Keratinocyte (primary cell): ENCODE results near the gene PIGP. TPM values are rescaled to one million over a fixed set of nuclear protein-coding genes. Genes with fewer than 3 reads are reported as not detected.

ENCODE experiments used
- DNase-seq: peaks from one replicate; pipeline ENCODE4 v3.0.0-alpha.2; 2011; ENCODE audit warnings: low read depth, missing footprints, low spot score
- FAIRE-seq: peaks from 2 replicates; lab custom pipeline; 2011; peaks lifted over from hg19 to GRCh38; lab: Jason Lieb, UNC
- H2AFZ ChIP-seq: 2 replicates; pipeline ENCODE4 v1.6.0; 2012; ENCODE audit warnings: low read length, control low read depth, inconsistent platforms; ENCODE audit not compliant: control insufficient read depth
- H3K27ac ChIP-seq: 2 replicates; pipeline ENCODE4 v1.5.1; 2011; ENCODE audit warnings: low read length; ENCODE audit not compliant: control insufficient read depth, insufficient read depth
- H3K27me3 ChIP-seq: 3 replicates; pipeline ENCODE4 v1.6.0; 2011; ENCODE audit warnings: low read length; ENCODE audit not compliant: control insufficient read depth, insufficient read depth; ENCODE audit errors: extremely low read depth
- H3K36me3 ChIP-seq, 2 experiments: 2 replicates in 1 of 2; 3 replicates in 1 of 2; pipeline ENCODE4 v1.5.1; 2011; ENCODE audit warnings: low read length in 2 of 2, mild to moderate bottlenecking in 1 of 2; ENCODE audit not compliant: control insufficient read depth in 2 of 2, insufficient read depth in 2 of 2; ENCODE audit errors: extremely low read depth in 1 of 2
- H3K4me1 ChIP-seq: 3 replicates; pipeline ENCODE4 v1.5.1; 2011; ENCODE audit warnings: low read length; ENCODE audit not compliant: control insufficient read depth, insufficient read depth; ENCODE audit errors: extremely low read depth
- H3K4me2 ChIP-seq: 3 replicates; pipeline ENCODE4 v1.6.0; 2011; ENCODE audit warnings: low read depth, low read length; ENCODE audit not compliant: control insufficient read depth, insufficient read depth; ENCODE audit errors: extremely low read depth
- H3K4me3 ChIP-seq, 3 experiments: fragments of 200-600 bp in 1 of 3; sonication (generic) in 1 of 3; 2 replicates in 2 of 3; 3 replicates in 1 of 3; pipeline ENCODE4 v1.5.1; 2011 to 2016; ENCODE audit warnings: low read length in 3 of 3, mild to moderate bottlenecking in 3 of 3, control low read depth in 2 of 3, inconsistent platforms in 1 of 3, low read depth in 1 of 3, mixed read lengths in 1 of 3, mixed run types in 1 of 3, moderate library complexity in 1 of 3; ENCODE audit not compliant: control insufficient read depth in 2 of 3, insufficient read depth in 2 of 3; ENCODE audit errors: extremely low read depth in 1 of 3
- H3K79me2 ChIP-seq: 2 replicates; pipeline ENCODE4 v1.6.0; 2012; ENCODE audit warnings: low read length; ENCODE audit not compliant: control insufficient read depth, insufficient read depth
- H3K9ac ChIP-seq: 3 replicates; pipeline ENCODE4 v1.6.0; 2011; ENCODE audit warnings: low read length; ENCODE audit not compliant: control insufficient read depth, insufficient read depth; ENCODE audit errors: extremely low read depth
- H3K9me1 ChIP-seq: 3 replicates; pipeline ENCODE4 v1.6.0; 2011; ENCODE audit warnings: low read length; ENCODE audit not compliant: control insufficient read depth, insufficient read depth; ENCODE audit errors: extremely low read depth
- H3K9me3 ChIP-seq: 2 replicates; pipeline ENCODE4 v1.5.1; 2012; ENCODE audit warnings: low read depth, low read length; ENCODE audit not compliant: control insufficient read depth
- H4K20me1 ChIP-seq: 3 replicates; pipeline ENCODE4 v1.6.0; 2011; ENCODE audit warnings: low read length; ENCODE audit not compliant: control insufficient read depth, insufficient read depth; ENCODE audit errors: extremely low read depth
- EZH2 ChIP-seq: IDR thresholded peaks from one replicate; pipeline ENCODE4 v1.6.1; 2012; ENCODE audit warnings: inconsistent platforms, mild to moderate bottlenecking, low read length, moderate library complexity
- dilution Hi-C: fragments of 300-500 bp; cut with MboI; formaldehyde crosslinking; loops from one replicate; pipeline ENCODE4 v1.7.0; 2020; ENCODE audit warnings: low sequenced_read_pairs; ENCODE audit not compliant: extremely low pct_ligation_motif_present
- polyA plus RNA-seq, 5 experiments: library from polyadenylated mRNA; depleted of rRNA in 3 of 5; stranded (reverse) in 3 of 5; stranded (forward) in 1 of 5; unstranded in 1 of 5; fragments of >200 nt; gene quantifications; 1 replicate in 1 of 5; 2 replicates in 3 of 5; 3 replicates in 1 of 5; pipeline versions ENCODE4 v1.2.1 to v1.2.3, GENCODE V29; 2011 to 2012; ENCODE audit warnings: missing spikeins in 2 of 5, low read depth in 1 of 5, low replicate concordance in 1 of 5
- small RNA-seq, 3 experiments: library from RNA; depleted of rRNA; stranded (forward); fragments of <200 nt; gene quantifications; one replicate each; pipeline ENCODE3, GENCODE V24; 2012; ENCODE audit warnings: low read depth in 3 of 3, low replicate concordance in 1 of 3; ENCODE audit not compliant: insufficient read length in 3 of 3
- TF ChIP-seq, protein P1 (sequence below), 3 experiments: IDR thresholded peaks in 1 of 3; conservative IDR thresholded peaks in 1 of 3; optimal IDR thresholded peaks in 1 of 3; 2 replicates in 2 of 3; 3 replicates in 1 of 3; pipeline versions ENCODE3 to v1.5.1; 2011; ENCODE audit warnings: low read length in 3 of 3, mild to moderate bottlenecking in 3 of 3, moderate library complexity in 2 of 3, control low read depth in 1 of 3, inconsistent platforms in 1 of 3; ENCODE audit not compliant: insufficient read depth in 2 of 3; ENCODE audit errors: extremely low read depth in 1 of 3

Gene PIGP
- polyA plus RNA-seq, 1 donor (not counting 4 experiments of a cell fraction or from before 2014, with no cell fraction given): 31.8 TPM

DNA sequence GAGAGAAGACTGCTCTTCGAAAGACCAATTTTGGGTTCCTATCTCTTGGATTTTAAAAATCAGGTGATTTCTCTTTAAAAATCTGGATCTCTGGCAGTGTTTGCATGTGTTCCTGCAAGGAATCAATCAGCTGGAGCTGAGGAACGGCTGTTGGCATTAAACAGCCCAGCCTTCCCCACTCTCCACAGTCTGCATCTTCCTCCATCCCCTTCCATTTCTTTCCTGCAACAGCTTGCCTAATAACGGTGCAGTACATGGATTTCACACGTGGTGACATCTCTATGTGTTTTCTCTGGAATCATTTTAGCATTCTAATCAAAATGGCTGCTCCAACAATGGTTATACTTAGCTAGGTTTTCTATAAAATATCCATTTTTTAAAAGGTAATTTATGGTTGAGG, 46.4 kb downstream of the PIGP start:
- Histone ChIP-seq H3K27ac (no peak overlapping the region), H3K9ac (no peak overlapping the region)
- no peak for TF ChIP-seq EZH2
- TF ChIP-seq, protein P1, sequence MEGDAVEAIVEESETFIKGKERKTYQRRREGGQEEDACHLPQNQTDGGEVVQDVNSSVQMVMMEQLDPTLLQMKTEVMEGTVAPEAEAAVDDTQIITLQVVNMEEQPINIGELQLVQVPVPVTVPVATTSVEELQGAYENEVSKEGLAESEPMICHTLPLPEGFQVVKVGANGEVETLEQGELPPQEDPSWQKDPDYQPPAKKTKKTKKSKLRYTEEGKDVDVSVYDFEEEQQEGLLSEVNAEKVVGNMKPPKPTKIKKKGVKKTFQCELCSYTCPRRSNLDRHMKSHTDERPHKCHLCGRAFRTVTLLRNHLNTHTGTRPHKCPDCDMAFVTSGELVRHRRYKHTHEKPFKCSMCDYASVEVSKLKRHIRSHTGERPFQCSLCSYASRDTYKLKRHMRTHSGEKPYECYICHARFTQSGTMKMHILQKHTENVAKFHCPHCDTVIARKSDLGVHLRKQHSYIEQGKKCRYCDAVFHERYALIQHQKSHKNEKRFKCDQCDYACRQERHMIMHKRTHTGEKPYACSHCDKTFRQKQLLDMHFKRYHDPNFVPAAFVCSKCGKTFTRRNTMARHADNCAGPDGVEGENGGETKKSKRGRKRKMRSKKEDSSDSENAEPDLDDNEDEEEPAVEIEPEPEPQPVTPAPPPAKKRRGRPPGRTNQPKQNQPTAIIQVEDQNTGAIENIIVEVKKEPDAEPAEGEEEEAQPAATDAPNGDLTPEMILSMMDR (optimal IDR thresholded peaks at IDR 0.05 in 1 of 3, IDR thresholded peaks at IDR 0.05 in 1 of 3, conservative IDR thresholded peaks at IDR 0.05 in 1 of 3; ENCODE audit: extremely low read depth in 1 of 3, insufficient read depth in 2 of 3, low read length in 3 of 3): no peak

GRCh38 chr21:37017951-37018679, 54.8 kb downstream of the PIGP start:
- Histone ChIP-seq H3K79me2 (no peaks in the 10 kb centered on the region), H4K20me1 (no peaks in the 10 kb centered on the region), H3K27me3 (peaks cover 5% of the 10 kb centered on the region), H3K9me1 (no peaks in the 10 kb centered on the region), H3K4me1 (no peaks in the 10 kb centered on the region), H3K9ac (no peak overlapping the region), H3K4me3 (no peak overlapping the region), H3K9me3 (no peaks in the 10 kb centered on the region), H3K27ac (no peak overlapping the region), H3K4me2 (no peak overlapping the region), H3K36me3 (no peaks in the 10 kb centered on the region), H2AFZ (no peak overlapping the region)
- FAIRE-seq: no peak
- dilution Hi-C loops: no loop called here
- no peak for DNase-seq
- no peak for TF ChIP-seq EZH2
- TF ChIP-seq, protein P1 (optimal IDR thresholded peaks at IDR 0.05 in 1 of 3, IDR thresholded peaks at IDR 0.05 in 1 of 3, conservative IDR thresholded peaks at IDR 0.05 in 1 of 3; ENCODE audit: extremely low read depth in 1 of 3, insufficient read depth in 2 of 3, low read length in 3 of 3): no peak

More for the DNA sequence above, 46.4 kb downstream of the PIGP start:
- dilution Hi-C loops: no loop called here
- Histone ChIP-seq H3K9me1 (no peaks in the 10 kb centered on the region), H3K36me3 (no peaks in the 10 kb centered on the region), H2AFZ (no peak overlapping the region), H3K9me3 (no peaks in the 10 kb centered on the region), H3K4me2 (no peak overlapping the region), H3K4me3 (no peak overlapping the region), H3K79me2 (no peaks in the 10 kb centered on the region), H4K20me1 (no peaks in the 10 kb centered on the region), H3K4me1 (no peaks in the 10 kb centered on the region), H3K27me3 (no peaks in the 10 kb centered on the region)
- DNase-seq (no peak), FAIRE-seq (no peak)

Small RNA genes lying within 50 kb of the gene (small RNA-seq; reads per million reads assigned to genes)
- gene RNU6-696P: 0 reads per million in 3 experiments

Other genes with a start within 250 kb of the PIGP start
- gene HLCS, start 106.4 kb downstream of the PIGP start, polyA plus RNA-seq: 9.2 to 12.9 TPM (median 11.5 TPM) in 3 replicates
- gene RIPPLY3, start 66.4 kb downstream of the PIGP start, polyA plus RNA-seq: 0.05 to 0.07 TPM in 2 of 3 replicates, not detected in the other
- gene TTC3, start 183 bp upstream of the PIGP start, polyA plus RNA-seq: 37.0 to 42.8 TPM (median 38.5 TPM) in 3 replicates
- 38.6 to 46.1 TPM (median 41.3 TPM) in 3 replicates for gene VPS26C, start 194.3 kb upstream of the PIGP start, polyA plus RNA-seq